AG08396 (cell line): Measurements from ENCODE around the gene TAF8.

Experiments
- DNase-seq: peaks from one replicate; pipeline ENCODE4 v3.0.0; 2012; ENCODE audit warnings: low spot score, mixed read lengths

Gene TAF8

GRCh38 chr6:42059743-42060142, 9.4 kb downstream of the TAF8 start:
- no peak for DNase-seq

GRCh38 chr6:42066156-42066675, 15.9 kb downstream of the TAF8 start:
- DNase-seq, result no peak

- DNase-seq, result no peak
Measured at GRCh38 chr6:42068173-42068572, 17.8 kb downstream of the TAF8 start.

GRCh38 chr6:42068872-42069522, 18.7 kb downstream of the TAF8 start:
- no peak for DNase-seq

GRCh38 chr6:42071881-42072583, 21.7 kb downstream of the TAF8 start:
- DNase-seq, result no peak

- no peak for DNase-seq
Measured at GRCh38 chr6:42073287-42073686, 23.0 kb downstream of the TAF8 start.

DNA sequence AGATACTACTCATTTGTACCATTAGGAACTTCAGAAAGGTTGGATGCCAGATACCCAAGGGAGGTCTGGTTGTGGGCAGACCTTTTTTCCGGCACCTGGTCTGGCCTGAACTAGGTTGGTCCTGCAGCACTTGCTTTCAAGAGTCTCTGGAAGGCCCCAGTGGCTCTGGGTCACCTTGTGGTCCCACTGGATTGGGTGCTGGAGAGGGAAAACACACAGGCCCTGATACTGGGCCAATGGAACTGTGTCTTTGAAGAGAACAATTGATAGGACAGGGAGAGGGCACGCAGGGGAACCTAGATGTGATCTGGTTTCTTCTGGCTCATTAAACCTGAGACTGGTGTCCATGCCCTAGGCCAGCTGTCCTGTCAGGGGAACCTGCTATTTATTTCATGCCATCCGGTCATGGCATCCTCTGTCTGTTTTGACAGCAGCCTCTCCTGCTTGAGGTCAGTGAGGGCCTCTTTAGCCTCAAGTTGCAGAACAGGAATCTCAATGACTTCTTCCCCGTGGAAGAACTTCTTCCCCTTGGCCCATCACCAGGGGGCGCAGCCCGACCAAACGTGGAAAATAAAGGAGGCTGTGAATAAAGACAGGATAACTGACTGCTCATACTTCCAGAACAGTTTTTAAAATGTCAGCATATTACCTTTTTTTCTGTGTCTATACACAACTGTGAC, 25.0 kb downstream of the TAF8 start:
- DNase-seq, result peak; percentile 77

DNA sequence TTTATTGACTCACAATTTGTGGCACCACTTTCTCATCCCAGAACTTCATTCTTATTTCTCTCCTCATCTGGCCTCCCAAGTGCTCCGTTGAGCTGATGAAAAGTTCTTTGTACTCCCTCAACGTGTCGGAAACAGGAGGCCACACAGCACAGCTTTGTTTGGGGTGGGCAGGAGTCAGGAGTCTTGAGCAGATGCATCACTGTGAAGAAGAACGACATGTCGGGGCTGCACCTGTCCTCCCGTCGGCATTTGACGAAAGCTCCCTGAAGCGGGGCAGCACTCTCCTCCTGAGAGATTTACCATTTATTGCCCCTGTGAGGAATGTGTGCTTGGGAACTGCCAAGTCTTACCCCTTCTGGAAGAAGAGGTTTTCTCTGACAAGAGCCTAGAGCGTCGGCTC, 28.1 kb downstream of the TAF8 start:
- no peak for DNase-seq

DNA sequence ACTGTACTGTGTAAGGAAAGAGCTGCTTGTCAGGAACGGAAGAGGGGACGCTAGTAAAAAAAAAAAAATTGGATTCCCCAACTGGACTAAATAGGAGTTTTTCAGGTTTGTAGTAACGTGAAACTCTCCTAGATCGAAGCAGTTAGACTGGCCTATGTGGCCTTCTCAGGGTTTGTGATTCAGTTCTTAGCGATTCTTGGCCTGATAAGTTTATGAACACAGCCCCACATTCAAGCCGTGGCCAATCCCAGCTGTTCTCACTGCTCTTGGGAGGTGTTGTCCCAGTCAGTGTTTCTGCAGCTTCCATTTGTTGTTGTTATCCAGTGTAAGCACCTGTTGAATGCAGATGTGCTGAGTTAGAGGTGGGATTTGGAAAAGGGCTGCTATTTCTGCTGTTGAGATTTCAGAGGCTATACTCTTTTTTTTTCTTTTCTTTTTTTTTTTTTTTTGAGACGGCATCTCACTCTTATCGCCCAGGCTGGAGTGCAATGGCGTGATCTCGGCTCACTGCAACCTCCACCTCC, 29.7 kb downstream of the TAF8 start:
- no peak for DNase-seq

DNA sequence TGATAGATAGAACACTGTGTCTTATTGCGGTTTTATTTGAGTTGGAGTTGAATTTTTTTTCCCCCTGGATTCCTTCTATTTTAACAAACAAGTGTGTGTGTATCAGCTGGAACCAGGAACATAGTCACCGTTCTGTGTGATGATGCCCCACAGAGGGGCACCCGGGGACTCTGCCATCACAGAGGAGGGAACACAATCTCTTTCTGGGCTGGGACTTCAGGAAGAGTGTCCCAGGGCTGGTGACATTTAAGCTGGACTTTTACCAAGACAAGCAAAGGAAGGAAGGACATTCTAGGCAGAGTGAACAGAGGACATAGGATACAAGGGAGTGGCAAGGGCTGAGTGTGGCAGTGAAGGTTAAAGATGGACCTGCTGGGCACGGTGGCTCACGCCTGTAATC, 33.2 kb downstream of the TAF8 start:
- DNase-seq, result no peak

DNA sequence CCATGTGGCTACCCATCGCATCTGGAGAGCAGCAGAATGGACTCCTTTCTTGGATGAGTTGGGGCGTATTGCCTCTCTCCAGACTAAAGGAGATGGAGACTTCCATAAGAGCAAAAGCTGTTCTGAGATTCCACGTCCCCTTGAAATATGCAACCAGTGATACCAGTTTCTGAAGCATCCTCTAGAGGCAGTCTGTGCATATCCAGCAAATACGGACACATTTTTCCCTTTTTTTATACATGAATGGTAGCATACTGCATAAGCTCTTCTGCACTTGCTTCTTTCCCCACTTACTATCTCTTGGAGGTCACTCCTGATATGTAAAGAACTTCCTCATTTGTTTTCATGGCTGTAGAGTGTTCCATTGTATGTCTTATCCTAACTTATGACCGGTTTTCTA, 34.6 kb downstream of the TAF8 start:
- DNase-seq, result no peak

GRCh38 chr6:42086046-42087035, 36.0 kb downstream of the TAF8 start:
- no peak for DNase-seq

GRCh38 chr6:42088101-42088591, 37.8 kb downstream of the TAF8 start:
- no peak for DNase-seq

DNA sequence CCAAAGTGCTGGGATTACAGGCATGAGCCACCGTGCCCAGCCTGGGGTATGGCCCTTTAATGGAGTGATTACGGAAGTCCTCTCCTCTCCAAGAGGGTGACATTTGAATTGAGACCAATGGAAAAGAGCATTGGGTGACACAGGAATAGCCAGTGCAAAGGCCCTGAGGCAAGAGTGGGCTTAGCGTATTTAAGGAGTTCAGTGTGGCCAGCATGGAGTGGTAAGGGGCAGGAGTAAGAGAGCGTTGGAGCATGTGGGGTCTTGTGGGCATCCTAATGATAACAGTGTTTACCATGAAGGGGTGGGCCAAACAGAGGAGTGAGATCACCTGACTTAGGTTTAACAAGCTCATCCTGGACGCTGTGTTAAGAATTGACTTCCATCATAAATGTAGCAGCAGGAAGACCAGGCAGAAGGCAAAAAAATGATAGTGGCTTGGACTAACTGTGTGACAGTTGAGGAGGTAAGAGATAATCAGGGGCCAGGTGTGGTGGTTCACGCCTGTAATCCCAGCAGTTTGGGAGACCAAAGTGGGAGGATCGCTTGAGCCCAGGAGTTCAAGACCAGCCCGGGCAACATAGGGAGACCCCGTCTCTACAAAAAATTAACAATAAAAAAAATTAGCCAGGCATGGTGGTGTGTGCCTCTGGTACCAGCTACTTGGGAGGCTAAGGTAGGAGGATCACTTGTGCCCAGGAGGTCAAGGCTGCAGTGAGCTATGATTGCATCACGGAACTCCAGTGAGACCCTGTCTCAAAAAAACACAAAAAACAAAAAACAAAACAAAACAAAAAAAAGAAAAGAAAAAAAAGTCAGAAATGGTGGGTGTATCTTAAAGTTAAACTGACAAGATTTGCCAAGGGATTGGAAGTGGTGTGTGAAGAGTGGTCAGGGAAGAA, 40.7 kb downstream of the TAF8 start:
- DNase-seq, result no peak

DNA sequence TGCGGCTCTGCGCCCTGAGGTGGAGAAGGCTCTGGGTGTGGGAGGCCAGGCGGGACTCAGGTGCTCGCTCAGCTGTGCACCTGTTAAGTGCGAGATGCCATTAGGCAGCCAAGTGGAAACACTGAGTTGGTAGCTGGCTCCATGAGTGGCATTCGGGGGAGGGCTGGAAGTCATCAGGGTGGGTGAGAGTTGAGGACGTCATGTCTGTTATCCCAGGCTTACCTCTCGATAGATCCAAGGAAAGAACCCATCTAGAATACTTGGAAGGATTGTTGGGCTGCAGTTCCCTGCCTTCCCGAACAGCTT, 41.3 kb downstream of the TAF8 start:
- DNase-seq, result no peak

- no peak for DNase-seq
Measured at GRCh38 chr6:42093582-42094329, 43.4 kb downstream of the TAF8 start.

DNA sequence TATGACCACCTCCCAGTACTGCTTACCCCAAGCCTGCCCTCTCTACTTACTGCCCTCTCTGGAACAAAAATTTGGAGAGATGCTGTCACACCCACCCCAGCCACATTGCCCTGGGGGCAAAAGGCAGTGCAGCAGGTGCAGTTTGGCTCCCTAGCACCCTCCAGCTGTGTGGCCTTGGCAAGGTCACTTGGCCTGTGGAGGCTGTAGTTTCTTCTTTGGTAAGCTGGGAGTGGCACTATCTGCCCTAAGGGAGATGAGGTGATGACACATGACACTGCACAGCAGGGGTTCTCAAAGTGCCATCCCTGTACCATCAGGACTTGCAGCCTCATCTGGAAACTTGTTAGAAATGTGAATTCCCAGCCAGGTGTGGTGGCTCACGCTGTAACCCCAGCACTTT, 44.8 kb downstream of the TAF8 start:
- DNase-seq, result no peak

DNA sequence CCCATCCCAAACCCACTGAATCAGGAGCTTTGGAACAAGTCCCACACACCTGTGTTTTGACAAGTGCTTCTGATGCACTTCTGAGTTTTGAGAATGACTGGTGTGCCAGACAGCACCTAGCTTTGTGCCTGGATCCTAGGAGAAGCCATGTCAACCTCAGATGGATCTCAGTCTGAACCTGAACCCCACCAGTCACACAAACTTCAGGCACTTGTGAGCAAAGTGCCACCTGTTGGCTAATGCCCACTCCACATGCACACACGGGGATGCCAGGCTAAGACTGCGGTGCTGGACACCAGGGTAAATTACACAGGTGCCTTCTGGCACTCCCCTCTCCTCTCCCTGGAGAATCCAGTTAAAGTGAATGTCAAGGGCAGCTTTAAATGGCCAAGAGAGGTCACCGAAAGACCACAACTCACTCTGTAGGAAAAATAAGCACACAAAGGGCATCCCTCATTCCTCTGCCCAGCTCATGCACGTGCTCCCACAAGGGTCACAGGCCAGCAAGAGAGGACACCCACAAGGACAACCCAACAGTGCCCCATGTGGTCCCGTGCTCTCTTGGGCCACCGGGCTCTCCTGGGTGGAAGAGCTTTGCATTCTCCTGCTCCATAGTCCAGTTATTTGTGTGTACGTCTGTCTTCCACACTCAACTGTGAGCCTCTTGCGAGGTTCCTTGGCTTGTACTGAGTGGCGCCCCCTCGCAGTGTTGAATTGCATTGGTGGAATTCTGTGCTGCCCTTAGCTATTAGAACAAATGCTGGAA, 45.6 kb downstream of the TAF8 start:
- no peak for DNase-seq
